Measurements from ENCODE around the gene PKP1. TPM values are rescaled to one million over a fixed set of nuclear protein-coding genes. Genes with fewer than 3 reads are reported as not detected.

The PKP1 gene
- polyA plus RNA-seq, 3 donors: not detected

DNA sequence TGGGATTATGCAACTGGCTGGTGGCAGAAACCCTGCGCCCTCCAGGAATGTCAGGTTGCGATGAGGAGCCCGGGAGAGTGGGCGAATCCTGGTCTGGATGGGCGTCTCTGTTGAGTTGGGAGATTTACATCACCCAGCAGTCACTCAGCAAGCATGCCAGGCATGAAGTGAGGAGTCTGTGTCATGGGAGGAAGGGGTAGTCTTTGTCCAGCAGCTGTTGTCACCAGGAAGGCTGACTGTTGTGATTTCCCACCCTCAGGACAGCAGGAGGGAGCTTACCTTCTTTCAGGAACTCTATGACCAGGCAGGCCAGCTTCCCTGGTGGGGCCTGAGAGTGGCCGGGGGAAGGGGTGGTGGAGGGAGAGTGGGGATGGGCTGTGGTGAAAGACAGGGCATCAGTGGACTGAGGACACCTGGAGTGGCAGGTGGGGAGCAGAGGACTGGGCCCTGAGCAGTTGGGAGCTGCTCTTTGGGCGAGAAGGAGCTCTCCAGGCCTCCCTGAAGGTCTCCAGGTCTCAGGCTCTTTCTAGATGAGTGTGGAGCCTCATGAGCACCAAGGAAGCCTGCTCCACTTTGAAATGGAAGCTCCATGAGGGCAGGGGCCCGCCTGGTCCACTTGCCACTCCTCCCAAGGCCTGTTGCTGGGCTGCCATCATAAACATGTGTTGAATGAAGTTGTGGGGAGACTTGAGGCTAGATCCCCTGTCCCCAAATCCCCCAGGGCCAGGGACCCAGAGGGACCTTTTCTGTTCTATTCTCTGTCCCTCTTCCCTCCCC, 21.3 kb upstream of the PKP1 start:
- 94% methylated on average over 2 of the region's 8 CpGs for WGBS (ENCODE audit: insufficient coverage)
- peaks cover 0 to 5% of the 10 kb centered on the region in 2 donors for H3K4me1 ChIP-seq (ENCODE audit: control insufficient read depth in 1 of 2, insufficient read depth in 2 of 2, low read length in 2 of 2)
- H3K4me2 ChIP-seq (replicated peaks; ENCODE audit: extremely low read depth, low read length, poor library complexity, severe bottlenecking): no peak overlapping the region
- Mint-ChIP-seq H3K4me3 (no peak overlapping the region), H3K27me3 (ENCODE audit: low read depth in 3 of 3) (peaks cover 26 to 29% (median 27%) of the 10 kb centered on the region in 3 donors), H3K9me3 (no peaks in the 10 kb centered on the region), H3K36me3 (no peaks in the 10 kb centered on the region), H3K27ac (no peak overlapping the region), H3K4me1 (peaks cover 3% of the 10 kb centered on the region)
- no peak for TF ChIP-seq CTCF (IDR thresholded peaks at IDR 0.05)
- H3K9ac ChIP-seq (ENCODE audit: insufficient read depth, low read length, poor library complexity, severe bottlenecking): no peak overlapping the region
- intact Hi-C loops (cut with micrococcal nuclease): no loop called here
- H3K27me3 ChIP-seq (ENCODE audit: control insufficient read depth in 2 of 2, insufficient read depth in 2 of 2, low read length in 2 of 2): peaks cover 0 to 13% of the 10 kb centered on the region in 2 donors
- no peaks in the 10 kb centered on the region for H4K20me1 ChIP-seq (ENCODE audit: insufficient read depth, low read length)
- no peaks in the 10 kb centered on the region for H3K79me2 ChIP-seq (ENCODE audit: insufficient read depth, low read length)
- no peaks in the 10 kb centered on the region for H3K9me3 ChIP-seq (replicated peaks in 1 of 2; ENCODE audit: control insufficient read depth in 1 of 2, insufficient read depth in 1 of 2, low read length in 2 of 2)
- H2AFZ ChIP-seq (ENCODE audit: insufficient read depth, low read depth, low read length, poor library complexity, severe bottlenecking): no peak overlapping the region
- DNase-seq: no peak
- no peak overlapping the region for H3K4me3 ChIP-seq (replicated peaks in 1 of 3; ENCODE audit: low read depth in 2 of 3, low read length in 3 of 3)
- H3K36me3 ChIP-seq (replicated peaks in 1 of 2; ENCODE audit: control insufficient read depth in 1 of 2, insufficient read depth in 2 of 2, low read length in 2 of 2): no peaks in the 10 kb centered on the region
- no peak overlapping the region for H3K27ac ChIP-seq (ENCODE audit: low read depth in 1 of 2, low read length in 2 of 2)

DNA sequence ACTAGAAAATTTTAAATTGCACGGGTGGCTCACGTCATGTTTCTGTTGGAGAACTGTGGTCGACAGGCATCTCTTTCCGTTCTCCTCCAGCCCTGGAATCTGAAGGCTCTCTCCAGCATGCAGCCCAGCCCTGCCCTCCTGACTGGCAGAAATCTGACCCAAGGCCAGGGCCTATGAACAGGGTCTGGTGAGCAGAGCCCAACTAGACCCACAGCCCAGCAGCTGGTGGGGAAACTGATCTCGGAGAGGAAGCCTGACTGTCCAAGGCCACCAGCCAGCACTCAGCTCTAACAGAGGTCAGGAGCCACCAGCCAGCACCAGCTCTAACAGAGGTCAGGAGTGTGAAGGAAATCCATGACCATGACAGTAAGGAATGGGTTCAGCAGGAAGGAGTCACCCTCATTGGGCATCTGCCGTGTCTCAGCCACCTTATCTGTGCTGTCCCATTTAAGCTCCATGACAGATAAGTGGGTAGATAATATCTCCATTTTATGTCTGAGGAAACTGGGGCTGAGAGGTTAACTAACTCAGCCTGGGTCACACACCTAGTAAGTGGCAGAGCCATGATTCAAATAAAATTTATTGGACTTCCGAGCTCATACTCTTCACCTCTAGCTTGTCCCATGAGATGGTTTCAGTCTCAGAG, 20.2 kb upstream of the PKP1 start:
- Histone ChIP-seq H3K4me1 (ENCODE audit: control insufficient read depth in 1 of 2, insufficient read depth in 2 of 2, low read length in 2 of 2) (peaks cover 0 to 5% of the 10 kb centered on the region in 2 donors), H3K27me3 (ENCODE audit: control insufficient read depth in 2 of 2, insufficient read depth in 2 of 2, low read length in 2 of 2) (peaks cover 0 to 15% of the 10 kb centered on the region in 2 donors), H3K9ac (ENCODE audit: insufficient read depth, low read length, poor library complexity, severe bottlenecking) (no peak overlapping the region), H3K9me3 (replicated peaks in 1 of 2; ENCODE audit: control insufficient read depth in 1 of 2, insufficient read depth in 1 of 2, low read length in 2 of 2) (no peaks in the 10 kb centered on the region), H3K27ac (ENCODE audit: low read depth in 1 of 2, low read length in 2 of 2) (no peak overlapping the region), H4K20me1 (ENCODE audit: insufficient read depth, low read length) (no peaks in the 10 kb centered on the region), H3K79me2 (ENCODE audit: insufficient read depth, low read length) (no peaks in the 10 kb centered on the region), H3K4me3 (replicated peaks in 1 of 3; ENCODE audit: low read depth in 2 of 3, low read length in 3 of 3) (no peak overlapping the region), H2AFZ (ENCODE audit: insufficient read depth, low read depth, low read length, poor library complexity, severe bottlenecking) (no peak overlapping the region), H3K36me3 (replicated peaks in 1 of 2; ENCODE audit: control insufficient read depth in 1 of 2, insufficient read depth in 2 of 2, low read length in 2 of 2) (no peaks in the 10 kb centered on the region), H3K4me2 (replicated peaks; ENCODE audit: extremely low read depth, low read length, poor library complexity, severe bottlenecking) (no peak overlapping the region)
- no peak for TF ChIP-seq CTCF (IDR thresholded peaks at IDR 0.05)
- Mint-ChIP-seq H3K27ac (no peak overlapping the region), H3K27me3 (ENCODE audit: low read depth in 3 of 3) (peaks cover 27 to 33% (median 30%) of the 10 kb centered on the region in 3 donors), H3K4me3 (no peak overlapping the region), H3K9me3 (no peaks in the 10 kb centered on the region), H3K4me1 (peaks cover 3% of the 10 kb centered on the region), H3K36me3 (no peaks in the 10 kb centered on the region)
- WGBS (ENCODE audit: insufficient coverage): 98% methylated on average over 5 of the region's 7 CpGs
- DNase-seq: no peak
- intact Hi-C loops (cut with micrococcal nuclease): no loop called here

Measured in CD14-positive monocyte (primary cell).